AG04449 (cell line): Measurements from ENCODE around the gene FASN.
"Not testable (repeated sequence)": the region's sequence is repeated elsewhere in the genome, so short reads cannot be mapped to it uniquely, and the experiment has no call there.

Experiments used
- CTCF ChIA-PET: fragments of 350-600 bp; formaldehyde crosslinking; extraction: SDS; loops from one replicate; lab custom pipeline; 2021; ENCODE audit warnings: antibody characterized with exemption; lab: Yijun Ruan, JAX
- POLR2A ChIA-PET: fragments of 400-600, 350-600 bp; formaldehyde crosslinking; extraction: SDS; loops from one replicate; lab custom pipeline; 2020; ENCODE audit warnings: antibody characterized with exemption, inconsistent platforms; lab: Yijun Ruan, JAX
- DNase-seq: peaks from one replicate; pipeline ENCODE4 v3.0.0-alpha.2; 2010; ENCODE audit warnings: low read depth, low spot score
- H3K4me3 ChIP-seq: 2 replicates; pipeline ENCODE4 v1.5.1; 2011; ENCODE audit warnings: low read depth, mild to moderate bottlenecking, control low read depth, low read length
- TF ChIP-seq, protein P1 (sequence below): IDR thresholded peaks from one replicate; pipeline ENCODE4 v1.5.1; 2011; ENCODE audit warnings: mild to moderate bottlenecking, moderate library complexity, low read length, control low read depth, inconsistent platforms; ENCODE audit not compliant: insufficient read depth; ENCODE audit errors: missing control alignments

The FASN gene

DNA sequence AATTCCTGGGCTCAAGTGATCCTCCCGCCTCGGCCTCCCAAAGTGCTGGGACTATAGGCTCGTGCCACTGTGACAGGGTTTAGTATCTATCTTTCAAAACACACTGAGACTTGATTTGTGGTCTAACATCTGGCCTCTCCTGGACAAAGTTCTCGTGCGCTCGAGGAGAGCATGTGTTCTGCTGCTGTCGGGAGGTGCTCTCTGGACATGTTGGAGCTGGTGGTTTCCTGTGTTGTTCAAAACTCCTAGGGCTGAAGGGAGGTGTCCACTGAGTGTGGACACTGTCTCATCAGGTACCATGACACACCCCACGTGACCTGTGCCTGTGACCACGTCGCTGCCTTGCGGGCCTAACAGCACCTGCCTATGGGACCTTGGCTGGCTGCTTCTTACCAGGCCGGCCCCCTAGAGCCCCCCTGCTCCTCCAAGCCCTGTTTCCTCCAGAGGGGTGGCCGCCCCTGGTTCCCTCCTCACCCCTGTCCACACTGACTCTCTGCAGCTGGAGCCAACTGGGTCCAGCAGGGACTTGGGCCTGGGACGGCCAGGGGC lies 52.0 kb downstream of the FASN start:
- TF ChIP-seq, protein P1, sequence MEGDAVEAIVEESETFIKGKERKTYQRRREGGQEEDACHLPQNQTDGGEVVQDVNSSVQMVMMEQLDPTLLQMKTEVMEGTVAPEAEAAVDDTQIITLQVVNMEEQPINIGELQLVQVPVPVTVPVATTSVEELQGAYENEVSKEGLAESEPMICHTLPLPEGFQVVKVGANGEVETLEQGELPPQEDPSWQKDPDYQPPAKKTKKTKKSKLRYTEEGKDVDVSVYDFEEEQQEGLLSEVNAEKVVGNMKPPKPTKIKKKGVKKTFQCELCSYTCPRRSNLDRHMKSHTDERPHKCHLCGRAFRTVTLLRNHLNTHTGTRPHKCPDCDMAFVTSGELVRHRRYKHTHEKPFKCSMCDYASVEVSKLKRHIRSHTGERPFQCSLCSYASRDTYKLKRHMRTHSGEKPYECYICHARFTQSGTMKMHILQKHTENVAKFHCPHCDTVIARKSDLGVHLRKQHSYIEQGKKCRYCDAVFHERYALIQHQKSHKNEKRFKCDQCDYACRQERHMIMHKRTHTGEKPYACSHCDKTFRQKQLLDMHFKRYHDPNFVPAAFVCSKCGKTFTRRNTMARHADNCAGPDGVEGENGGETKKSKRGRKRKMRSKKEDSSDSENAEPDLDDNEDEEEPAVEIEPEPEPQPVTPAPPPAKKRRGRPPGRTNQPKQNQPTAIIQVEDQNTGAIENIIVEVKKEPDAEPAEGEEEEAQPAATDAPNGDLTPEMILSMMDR = no peak
- ChIA-PET POLR2A (no interaction called here), CTCF (no interaction called here)
- H3K4me3 ChIP-seq = no peak overlapping the region
- no peak for DNase-seq

DNA sequence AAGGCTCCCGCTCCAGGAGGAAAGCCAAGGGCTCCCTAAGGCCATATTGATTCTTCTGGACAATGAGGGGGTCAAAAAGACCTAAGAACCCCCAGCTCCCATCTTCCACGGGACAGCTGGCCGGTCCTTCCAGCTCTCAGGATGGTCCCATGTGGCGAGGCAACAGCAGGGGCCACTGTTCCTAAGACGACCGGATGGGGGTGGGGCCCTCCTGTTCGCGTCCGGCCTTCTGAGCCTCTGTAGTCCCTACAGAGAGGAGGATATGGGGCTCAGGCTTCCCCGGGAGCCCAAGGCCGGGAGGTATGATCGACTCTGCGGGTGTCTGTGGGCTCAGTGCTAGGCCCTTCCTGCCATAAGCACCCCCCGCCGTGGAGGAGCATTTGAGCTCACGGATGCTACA lies 54.5 kb downstream of the FASN start:
- ChIA-PET CTCF (interaction anchor here (0.9 to 1.4 kb wide), 2 partner anchors 14 to 84 kb away, joined by 3 to 7 read pairs; no protein-coding TSS in a partner anchor), POLR2A (interaction anchor here (1.0 kb wide), 1 partner anchor 11 kb away, joined by 3 read pairs; no protein-coding TSS in a partner anchor)
- TF ChIP-seq, protein P1 = no peak
- H3K4me3 ChIP-seq = no peak overlapping the region
- no peak for DNase-seq

DNA sequence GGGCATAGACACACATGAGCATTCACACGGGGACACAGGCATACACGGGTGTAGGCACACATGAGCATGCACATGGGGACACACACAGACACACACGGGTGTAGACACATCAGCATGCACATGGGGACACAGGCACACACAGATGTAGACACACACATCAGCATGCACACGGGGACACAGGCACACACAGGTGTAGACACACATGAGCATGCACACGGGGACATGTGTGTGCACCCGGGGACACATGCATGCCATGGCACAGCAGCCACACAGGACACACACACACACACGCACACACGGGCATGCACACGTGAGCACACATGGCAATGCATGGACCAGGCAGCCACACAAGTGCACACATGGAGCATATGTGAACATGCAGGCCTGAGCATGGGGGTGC lies 55.4 kb downstream of the FASN start:
- ChIA-PET POLR2A (interaction anchor here (1.0 kb wide), 1 partner anchor 12 kb away, joined by 3 read pairs; no protein-coding TSS in a partner anchor), CTCF (interaction anchor here (0.9 to 1.4 kb wide), 2 partner anchors 13 to 83 kb away, joined by 3 to 7 read pairs; no protein-coding TSS in a partner anchor)
- no peak overlapping the region for H3K4me3 ChIP-seq
- TF ChIP-seq, protein P1 = no peak
- no peak for DNase-seq

DNA sequence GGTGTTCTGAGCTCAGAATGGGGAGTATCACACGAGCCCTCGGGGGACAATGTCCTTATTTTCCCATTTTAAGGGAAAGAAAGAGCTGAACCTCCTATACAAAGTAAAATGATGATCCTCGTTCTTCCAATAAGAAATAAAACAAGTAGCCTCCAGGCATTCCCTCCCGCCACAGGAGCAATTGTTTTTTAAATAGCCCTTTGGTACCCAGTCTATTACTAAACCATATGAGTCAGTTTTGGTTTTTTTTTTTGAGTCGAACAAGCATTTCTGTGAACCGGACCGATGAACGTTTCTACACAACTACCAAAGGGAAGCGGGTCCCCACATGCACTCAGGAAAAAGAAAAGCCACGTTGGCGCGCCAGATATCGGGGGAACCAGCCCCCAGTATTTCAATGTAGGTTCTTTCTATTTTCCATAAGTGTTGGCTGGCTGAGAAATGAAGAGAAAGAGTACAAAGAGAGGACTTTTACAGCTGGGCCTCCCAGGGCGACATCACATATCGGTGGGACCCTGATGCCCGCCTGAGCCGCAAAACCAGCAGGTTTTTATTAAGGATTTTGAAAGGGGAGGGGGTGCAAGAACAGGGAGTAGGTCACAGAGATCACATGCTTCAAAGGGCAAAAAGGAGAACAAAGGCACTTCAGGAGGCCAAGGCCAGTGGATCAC lies 56.8 kb downstream of the FASN start:
- TF ChIP-seq, protein P1 = no peak
- POLR2A ChIA-PET = no interaction called here
- CTCF ChIA-PET = interaction anchor here (1.0 to 7.4 kb wide), 4 partner anchors 10 to 87 kb away, joined by 3 to 47 read pairs (median 23); partner anchors contain the start of genes GPS1, NOTUM and RFNG
- no peak for DNase-seq
- H3K4me3 ChIP-seq = no peak overlapping the region

DNA sequence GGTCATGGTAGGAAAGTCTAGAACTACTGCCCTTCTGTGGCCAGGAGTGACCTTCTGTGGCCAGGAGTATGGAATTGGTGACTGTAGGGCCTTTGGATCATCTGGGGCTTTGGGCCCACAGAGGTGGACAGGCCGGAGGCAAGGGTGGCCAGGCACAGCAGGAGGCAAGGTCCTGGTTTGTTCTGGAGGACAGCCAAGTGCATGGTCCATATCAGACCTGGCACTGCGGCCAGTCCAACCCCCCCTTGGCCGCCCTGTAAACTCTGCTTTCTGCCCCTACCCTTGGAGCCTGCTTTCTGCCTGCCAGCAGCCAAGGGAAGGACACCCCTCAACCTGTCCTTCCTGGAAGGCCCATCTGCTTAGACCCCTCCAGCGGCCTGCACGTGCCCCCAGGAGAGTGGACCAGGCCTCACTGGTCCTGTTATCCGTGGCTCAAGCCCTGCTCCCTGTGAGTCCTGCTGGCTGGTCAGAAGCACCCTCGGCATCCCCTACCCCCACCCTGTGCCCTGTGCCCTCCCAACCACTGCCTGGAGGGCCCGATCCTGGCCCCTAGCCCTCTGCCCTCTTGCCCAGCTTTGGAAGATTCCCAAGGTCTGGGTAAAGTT lies 58.2 kb downstream of the FASN start:
- ChIA-PET CTCF (interaction anchor here (0.9 to 7.4 kb wide), 4 partner anchors 9 to 80 kb away, joined by 3 to 47 read pairs (median 23); partner anchors contain the start of genes GPS1, NOTUM and RFNG), POLR2A (no interaction called here)
- DNase-seq = no peak
- H3K4me3 ChIP-seq = no peak overlapping the region
- TF ChIP-seq, protein P1 = no peak

DNA sequence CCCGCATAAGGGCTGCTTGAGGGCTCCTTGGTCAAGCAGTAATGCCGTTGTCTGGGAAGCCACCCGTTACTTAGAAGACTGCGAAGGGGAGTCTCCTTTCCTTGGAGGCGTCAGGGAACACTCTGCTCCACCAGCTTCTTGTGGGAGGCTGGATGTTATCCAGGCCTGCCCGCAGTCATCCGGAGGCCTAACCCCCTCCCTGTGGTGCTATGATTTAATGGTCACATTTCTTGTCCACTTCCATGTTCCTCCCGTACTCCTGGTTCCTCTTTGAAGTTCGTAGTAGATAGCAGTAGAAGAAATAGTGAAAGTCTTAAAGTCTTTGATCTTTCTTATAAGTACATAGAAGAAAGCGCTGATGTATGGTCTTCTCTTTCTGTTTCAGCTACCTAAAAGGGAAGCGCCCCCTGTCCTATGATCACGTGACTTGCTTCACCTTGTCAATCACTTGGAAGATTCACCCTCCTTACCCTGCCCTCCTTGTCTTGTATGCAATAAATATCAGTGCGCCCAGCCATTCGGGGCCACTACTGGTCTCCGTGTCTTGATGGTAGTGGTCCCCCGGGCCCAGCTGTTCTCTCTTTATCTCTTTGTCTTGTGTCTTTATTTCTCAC lies 59.1 kb downstream of the FASN start:
- not testable (repeated sequence) for H3K4me3 ChIP-seq, DNase-seq
- POLR2A ChIA-PET = interaction anchor here (1.6 kb wide), 1 partner anchor 15 kb away, joined by 4 read pairs; no protein-coding TSS in a partner anchor
- CTCF ChIA-PET = interaction anchor here (0.9 to 7.4 kb wide), 4 partner anchors 8 to 79 kb away, joined by 3 to 47 read pairs (median 22); partner anchors contain the start of genes GPS1, NOTUM and RFNG
